Upper lobe of left lung (tissue), 4 donors: Measurements from ENCODE around the gene GRXCR1.

Experiments used
- EP300 ChIP-seq, 4 donors: sonication (generic); formaldehyde crosslinking; IDR thresholded peaks; one replicate each; pipeline ENCODE4 v1.5.1; 2017; ENCODE audit warnings: antibody characterized with exemption in 4 of 4, control low read depth in 2 of 4
- TF ChIP-seq, protein P1 (sequence below), 6 experiments: fragments of 450-650 bp in 4 of 6; fragments of 200-600 bp in 2 of 6; sonication (generic) in 2 of 6; IDR thresholded peaks; one replicate each; pipeline ENCODE4 v1.5.1; 2016 to 2019; ENCODE audit warnings: antibody characterized with exemption in 6 of 6

DNA sequence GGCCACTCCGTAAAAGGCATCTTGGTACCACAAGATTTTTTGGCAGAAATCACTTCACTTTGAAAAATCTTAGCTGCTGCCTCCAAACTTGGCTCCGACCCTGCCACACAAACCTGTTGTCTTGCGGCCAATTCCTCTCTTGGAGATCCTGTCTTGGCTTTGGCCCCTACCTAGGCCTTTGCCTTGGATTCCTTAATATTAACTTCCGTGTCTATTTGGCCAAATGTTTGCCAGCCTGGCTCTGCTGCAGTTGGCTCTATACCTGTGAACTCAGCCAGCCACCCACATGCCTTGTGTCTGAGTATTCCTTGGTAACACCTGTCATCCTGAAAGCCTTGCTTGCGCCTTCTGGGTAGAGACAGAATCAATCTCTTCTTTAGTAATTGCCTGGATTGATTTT lies 12.5 kb downstream of the GRXCR1 start:
- TF ChIP-seq EP300 (IDR thresholded peaks at IDR 0.05): no peak
- TF ChIP-seq, protein P1, sequence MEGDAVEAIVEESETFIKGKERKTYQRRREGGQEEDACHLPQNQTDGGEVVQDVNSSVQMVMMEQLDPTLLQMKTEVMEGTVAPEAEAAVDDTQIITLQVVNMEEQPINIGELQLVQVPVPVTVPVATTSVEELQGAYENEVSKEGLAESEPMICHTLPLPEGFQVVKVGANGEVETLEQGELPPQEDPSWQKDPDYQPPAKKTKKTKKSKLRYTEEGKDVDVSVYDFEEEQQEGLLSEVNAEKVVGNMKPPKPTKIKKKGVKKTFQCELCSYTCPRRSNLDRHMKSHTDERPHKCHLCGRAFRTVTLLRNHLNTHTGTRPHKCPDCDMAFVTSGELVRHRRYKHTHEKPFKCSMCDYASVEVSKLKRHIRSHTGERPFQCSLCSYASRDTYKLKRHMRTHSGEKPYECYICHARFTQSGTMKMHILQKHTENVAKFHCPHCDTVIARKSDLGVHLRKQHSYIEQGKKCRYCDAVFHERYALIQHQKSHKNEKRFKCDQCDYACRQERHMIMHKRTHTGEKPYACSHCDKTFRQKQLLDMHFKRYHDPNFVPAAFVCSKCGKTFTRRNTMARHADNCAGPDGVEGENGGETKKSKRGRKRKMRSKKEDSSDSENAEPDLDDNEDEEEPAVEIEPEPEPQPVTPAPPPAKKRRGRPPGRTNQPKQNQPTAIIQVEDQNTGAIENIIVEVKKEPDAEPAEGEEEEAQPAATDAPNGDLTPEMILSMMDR (IDR thresholded peaks at IDR 0.05): no peak
